Endothelial cell of umbilical vein (primary cell): ENCODE data around the gene JPH3. TPM values are rescaled to one million over a fixed set of nuclear protein-coding genes. Genes with fewer than 3 reads are reported as not detected.

Experiments
- BruUV-seq: library from RNA; stranded (reverse); fragments of 400-500 nt; replicated peaks from 2 replicates; lab custom pipeline; 2021; lab: Mats Ljungman, UMichigan
- CTCF ChIA-PET: fragments of 300-600, 350-600 bp; sonication (Branson Sonifier 250); formaldehyde crosslinking; loops from one replicate; lab custom pipeline; 2021; ENCODE audit warnings: antibody characterized with exemption, inconsistent platforms; lab: Charles Lee
- POLR2A ChIA-PET: fragments of 300-600, 350-600 bp; sonication (Branson Sonifier 250); formaldehyde crosslinking; loops from one replicate; lab custom pipeline; 2021; ENCODE audit warnings: antibody characterized with exemption, inconsistent platforms; lab: Charles Lee
- DNase-seq: peaks from one replicate; pipeline ENCODE4 v3.0.0-alpha.2; 2011; ENCODE audit warnings: low read depth, low spot score
- FAIRE-seq: peaks from 2 replicates; lab custom pipeline; 2011; peaks lifted over from hg19 to GRCh38; lab: Jason Lieb, UNC
- H2AFZ ChIP-seq: 2 replicates; pipeline ENCODE4 v1.6.0; 2012; ENCODE audit warnings: low read depth, low read length, control low read depth, inconsistent platforms
- H3K27ac ChIP-seq: 2 replicates; pipeline ENCODE4 v1.5.1; 2011; ENCODE audit warnings: low read depth, mild to moderate bottlenecking, control low read depth, low read length, moderate library complexity; ENCODE audit not compliant: insufficient read depth
- H3K27me3 ChIP-seq, 2 experiments: 2 replicates each; pipeline versions ENCODE4 v1.6.0 to v1.6.1; 2011; ENCODE audit warnings: low read length in 2 of 2, mixed read lengths in 1 of 2; ENCODE audit not compliant: control insufficient read depth in 2 of 2, insufficient read depth in 2 of 2
- H3K36me3 ChIP-seq, 2 experiments: 2 replicates in 1 of 2; 3 replicates in 1 of 2; pipeline ENCODE4 v1.5.1; 2011; ENCODE audit warnings: low read length in 2 of 2, mild to moderate bottlenecking in 1 of 2, moderate library complexity in 1 of 2; ENCODE audit not compliant: control insufficient read depth in 2 of 2, insufficient read depth in 2 of 2; ENCODE audit errors: extremely low read depth in 1 of 2
- H3K4me1 ChIP-seq: 3 replicates; pipeline ENCODE4 v1.5.1; 2011; ENCODE audit warnings: mild to moderate bottlenecking, low read length; ENCODE audit not compliant: control insufficient read depth, insufficient read depth; ENCODE audit errors: extremely low read depth
- H3K4me2 ChIP-seq: 2 replicates; pipeline ENCODE4 v1.6.1; 2011; ENCODE audit warnings: low read length, control low read depth, mixed read lengths; ENCODE audit not compliant: insufficient read depth
- H3K4me3 ChIP-seq, 3 experiments: fragments of 200-600 bp in 1 of 3; sonication (generic), shearing (Covaris generic) in 1 of 3; replicated peaks in 1 of 3; 2 replicates each; pipeline ENCODE4 v1.5.1; 2011 to 2016; ENCODE audit warnings: control low read depth in 3 of 3, low read length in 3 of 3, mild to moderate bottlenecking in 2 of 3, inconsistent platforms in 1 of 3, low read depth in 1 of 3, moderate library complexity in 1 of 3; ENCODE audit not compliant: insufficient read depth in 1 of 3
- H3K79me2 ChIP-seq: 2 replicates; pipeline ENCODE4 v1.6.0; 2012; ENCODE audit warnings: low read length, inconsistent platforms; ENCODE audit not compliant: control insufficient read depth, insufficient read depth
- H3K9ac ChIP-seq: replicated peaks from 2 replicates; pipeline ENCODE3; 2011; ENCODE audit warnings: low read length, control low read depth; ENCODE audit not compliant: insufficient read depth; ENCODE audit errors: extremely low read depth
- H3K9me1 ChIP-seq: replicated peaks from 3 replicates; pipeline ENCODE4 v1.6.0; 2011; ENCODE audit warnings: mild to moderate bottlenecking, low read length; ENCODE audit not compliant: control insufficient read depth, insufficient read depth; ENCODE audit errors: extremely low read depth
- H3K9me3 ChIP-seq: replicated peaks from 2 replicates; pipeline ENCODE4 v1.5.1; 2012; ENCODE audit warnings: low read length, inconsistent platforms; ENCODE audit not compliant: control insufficient read depth, insufficient read depth
- H4K20me1 ChIP-seq: replicated peaks from 2 replicates; pipeline ENCODE3; 2011; ENCODE audit warnings: mild to moderate bottlenecking, low read length; ENCODE audit not compliant: control insufficient read depth, insufficient read depth; ENCODE audit errors: extremely low read depth
- CTCF ChIP-seq, 2 donors: IDR thresholded peaks; 1 replicate in 1 of 2; 2 replicates in 1 of 2; pipeline ENCODE4 v1.5.1; 2011; ENCODE audit warnings: low read length in 2 of 2, mild to moderate bottlenecking in 2 of 2, moderate library complexity in 2 of 2, control low read depth in 1 of 2, inconsistent platforms in 1 of 2, low read depth in 1 of 2; ENCODE audit not compliant: insufficient read depth in 1 of 2; ENCODE audit errors: extremely low read depth in 1 of 2
- EZH2 ChIP-seq: IDR thresholded peaks from 2 replicates; pipeline ENCODE4 v1.6.1; 2012; ENCODE audit warnings: borderline replicate concordance, low read depth, mild to moderate bottlenecking, moderate library complexity, low read length, inconsistent platforms; ENCODE audit not compliant: severe bottlenecking
- FOS ChIP-seq: IDR thresholded peaks from 2 replicates; pipeline ENCODE4 v1.6.1; 2011; ENCODE audit warnings: mild to moderate bottlenecking, low read length, moderate library complexity, borderline replicate concordance; ENCODE audit not compliant: insufficient read depth
- GATA2 ChIP-seq: IDR thresholded peaks from 2 replicates; pipeline ENCODE4 v1.7.0; 2011; ENCODE audit warnings: low read depth, mild to moderate bottlenecking, moderate library complexity, mixed read lengths, low read length; ENCODE audit not compliant: insufficient read length, insufficient read depth
- JUN ChIP-seq: IDR thresholded peaks from 2 replicates; pipeline ENCODE4 v1.6.1; 2011; ENCODE audit warnings: borderline replicate concordance, low read depth; ENCODE audit not compliant: insufficient read length, insufficient read depth
- MAX ChIP-seq: IDR thresholded peaks from 2 replicates; pipeline ENCODE4 v1.6.1; 2011; ENCODE audit not compliant: insufficient read depth, insufficient read length
- MYC ChIP-seq: IDR thresholded peaks from one replicate; pipeline ENCODE4 v1.6.1; 2011; ENCODE audit warnings: mild to moderate bottlenecking, low read depth, low read length
- POLR2A ChIP-seq: IDR thresholded peaks from 2 replicates; pipeline ENCODE4 v1.6.1; 2012; ENCODE audit warnings: low read depth, mild to moderate bottlenecking, control low read depth, low read length
- POLR2AphosphoS5 ChIP-seq: IDR thresholded peaks from 2 replicates; pipeline ENCODE4 v1.6.1; 2012; ENCODE audit warnings: low read depth, mild to moderate bottlenecking, control low read depth, low read length, moderate library complexity; ENCODE audit not compliant: insufficient read depth
- dilution Hi-C: fragments of 300-500 bp; cut with MboI; formaldehyde crosslinking; loops from one replicate; pipeline ENCODE4 v1.15.0; 2019; ENCODE audit warnings: low sequenced_read_pairs; ENCODE audit not compliant: extremely low pct_ligation_motif_present
- intact Hi-C: fragments of 100-400 bp; cut with micrococcal nuclease; formaldehyde crosslinking; loops from one replicate; pipeline ENCODE4 v1.10.0; 2022
- polyA plus RNA-seq, 4 experiments: library from polyadenylated mRNA; depleted of rRNA in 3 of 4; stranded (reverse) in 3 of 4; unstranded in 1 of 4; fragments of >200 nt; gene quantifications; 2 replicates each; pipeline versions ENCODE4 v1.2.1 to v1.2.3, GENCODE V29; 2011 to 2012; ENCODE audit warnings: missing spikeins in 1 of 4
- total RNA-seq: library from RNA; stranded (reverse); gene quantifications from 2 replicates; pipeline ENCODE4 v1.2.3, GENCODE V29; 2021

The JPH3 gene
- total and polyA plus RNA-seq, 2 donors (not counting 3 experiments of a cell fraction or from before 2014, with no cell fraction given) = 0.22 to 0.30 TPM

DNA sequence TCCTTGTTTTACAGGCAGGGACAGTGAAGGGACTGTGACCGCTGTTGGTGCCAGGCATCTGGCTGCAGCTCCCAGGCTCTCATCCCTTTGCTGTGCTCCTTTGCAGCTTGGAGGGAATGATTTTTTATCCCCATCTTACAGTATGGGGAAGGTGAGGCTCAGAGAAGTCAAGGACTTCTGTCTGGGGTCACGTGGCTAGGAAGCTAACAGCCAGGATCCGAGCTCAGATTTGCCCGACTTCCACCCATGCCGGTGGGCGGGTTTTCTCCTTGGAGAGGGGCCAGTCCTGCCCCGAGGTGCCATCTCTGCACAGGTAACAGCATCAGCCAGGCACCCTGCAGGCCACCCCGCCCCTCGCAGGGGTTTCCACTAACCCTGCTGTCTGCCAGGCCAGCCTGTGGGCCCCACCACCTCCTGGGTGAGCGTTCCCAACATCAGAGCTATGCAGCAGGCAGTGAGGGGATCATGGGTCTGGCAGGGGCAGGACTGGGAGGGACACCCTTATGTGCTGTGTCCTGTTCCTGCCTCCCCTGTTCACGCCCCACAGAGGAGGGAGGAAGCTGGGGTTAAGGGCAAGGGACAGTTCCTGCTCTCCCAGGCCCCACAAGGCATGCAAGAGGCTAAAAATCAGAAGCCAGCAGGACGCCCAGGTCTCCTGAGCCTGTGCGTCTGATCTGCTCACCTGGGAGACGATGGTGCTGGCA, 25.4 kb downstream of the JPH3 start:
- no peak for TF ChIP-seq POLR2A
- no peak for TF ChIP-seq CTCF (IDR thresholded peaks at IDR 0.05; ENCODE audit: extremely low read depth in 1 of 2, insufficient read depth in 1 of 2, low read depth in 1 of 2, low read length in 2 of 2)
- no peak for TF ChIP-seq MAX
- no peak for TF ChIP-seq JUN
- no peak for TF ChIP-seq FOS
- TF ChIP-seq MYC = no peak
- TF ChIP-seq POLR2AphosphoS5 = no peak
- TF ChIP-seq EZH2 = no peak
- TF ChIP-seq GATA2 = no peak
- H3K27me3 ChIP-seq = peaks cover 0 to 2% of the 10 kb centered on the region in 2 experiments
- no peak overlapping the region for H3K27ac ChIP-seq
- no peaks in the 10 kb centered on the region for H4K20me1 ChIP-seq
- no peak overlapping the region for H3K4me2 ChIP-seq
- no peaks in the 10 kb centered on the region for H3K9me1 ChIP-seq
- no peak for FAIRE-seq
- no peak for DNase-seq
- no peak overlapping the region for H3K4me3 ChIP-seq
- dilution Hi-C loops = no loop called here
- POLR2A ChIA-PET = no interaction called here
- no peaks in the 10 kb centered on the region for H3K9me3 ChIP-seq
- CTCF ChIA-PET = interaction anchor here (1.4 to 4.4 kb wide), 2 partner anchors 8 to 57 kb away, joined by 3 to 25 read pairs; no protein-coding TSS in a partner anchor
- no peaks in the 10 kb centered on the region for H3K79me2 ChIP-seq
- no peaks in the 10 kb centered on the region for H3K4me1 ChIP-seq
- H3K36me3 ChIP-seq = no peaks in the 10 kb centered on the region
- intact Hi-C loops = no loop called here
- no peak overlapping the region for H2AFZ ChIP-seq
- no TSS peak for BruUV-seq
- H3K9ac ChIP-seq = no peak overlapping the region
